Body of pancreas (tissue), 4 donors: ENCODE measurements around the gene KCNIP4.

Source experiments
- POLR2A ChIP-seq, 3 donors: fragments of 450-650 bp; IDR thresholded peaks; one replicate each; pipeline ENCODE4 v1.6.1; 2016; ENCODE audit warnings: antibody characterized with exemption in 3 of 3, mild to moderate bottlenecking in 2 of 3
- TF ChIP-seq, protein P1 (sequence below), 7 experiments: fragments of 450-650 bp in 4 of 7; fragments of 200-600 bp in 3 of 7; sonication (generic) in 3 of 7; IDR thresholded peaks; one replicate each; pipeline ENCODE4 v1.5.1; 2016 to 2019; ENCODE audit warnings: antibody characterized with exemption in 7 of 7

DNA sequence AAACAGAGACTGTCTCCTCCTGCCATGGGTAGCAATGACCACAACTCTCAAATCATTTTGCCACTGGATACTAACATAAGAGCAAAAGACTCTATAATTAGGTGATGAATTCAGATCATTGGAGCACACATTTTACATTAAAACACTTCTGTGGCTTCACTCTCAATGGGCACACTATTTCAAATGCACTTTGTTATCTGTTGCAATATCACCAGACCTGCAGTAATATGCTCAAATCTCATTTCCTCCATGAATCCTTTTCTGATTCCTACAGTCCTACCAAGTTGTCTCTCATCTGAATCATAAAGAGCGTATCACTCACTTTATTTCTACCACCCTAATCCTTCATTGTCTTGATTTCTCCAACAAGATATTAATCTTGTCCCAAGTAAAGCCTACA is 302.8 kb downstream of the KCNIP4 start:
- TF ChIP-seq, protein P1, sequence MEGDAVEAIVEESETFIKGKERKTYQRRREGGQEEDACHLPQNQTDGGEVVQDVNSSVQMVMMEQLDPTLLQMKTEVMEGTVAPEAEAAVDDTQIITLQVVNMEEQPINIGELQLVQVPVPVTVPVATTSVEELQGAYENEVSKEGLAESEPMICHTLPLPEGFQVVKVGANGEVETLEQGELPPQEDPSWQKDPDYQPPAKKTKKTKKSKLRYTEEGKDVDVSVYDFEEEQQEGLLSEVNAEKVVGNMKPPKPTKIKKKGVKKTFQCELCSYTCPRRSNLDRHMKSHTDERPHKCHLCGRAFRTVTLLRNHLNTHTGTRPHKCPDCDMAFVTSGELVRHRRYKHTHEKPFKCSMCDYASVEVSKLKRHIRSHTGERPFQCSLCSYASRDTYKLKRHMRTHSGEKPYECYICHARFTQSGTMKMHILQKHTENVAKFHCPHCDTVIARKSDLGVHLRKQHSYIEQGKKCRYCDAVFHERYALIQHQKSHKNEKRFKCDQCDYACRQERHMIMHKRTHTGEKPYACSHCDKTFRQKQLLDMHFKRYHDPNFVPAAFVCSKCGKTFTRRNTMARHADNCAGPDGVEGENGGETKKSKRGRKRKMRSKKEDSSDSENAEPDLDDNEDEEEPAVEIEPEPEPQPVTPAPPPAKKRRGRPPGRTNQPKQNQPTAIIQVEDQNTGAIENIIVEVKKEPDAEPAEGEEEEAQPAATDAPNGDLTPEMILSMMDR (IDR thresholded peaks at IDR 0.05), result no peak
- TF ChIP-seq POLR2A (IDR thresholded peaks at IDR 0.05), result no peak
